Neural progenitor cell (in vitro differentiated cells): ENCODE data around the gene NCAPG2. TPM values are rescaled to one million over a fixed set of nuclear protein-coding genes. Genes with fewer than 3 reads are reported as not detected.

Experiments
- DNase-seq: peaks from one replicate; pipeline ENCODE4 v3.0.0-alpha.2; 2016; ENCODE audit warnings: low spot score
- H2AFZ ChIP-seq: fragments of 200-600 bp; sonication (generic); replicated peaks from 2 replicates; pipeline ENCODE4 v1.6.1; 2016; ENCODE audit warnings: antibody characterized with exemption
- H3F3A ChIP-seq: fragments of 200-600 bp; sonication (generic); 2 replicates; pipeline ENCODE4 v1.6.1; 2016; ENCODE audit warnings: antibody characterized with exemption, low read depth
- H3K27ac ChIP-seq: fragments of 200-600 bp; sonication (generic); 2 replicates; pipeline ENCODE4 v1.5.1; 2016; ENCODE audit warnings: mild to moderate bottlenecking
- H3K27me3 ChIP-seq: fragments of 200-600 bp; sonication (generic); 2 replicates; pipeline ENCODE4 v1.6.1; 2016; ENCODE audit warnings: mild to moderate bottlenecking, moderate library complexity
- H3K36me3 ChIP-seq: fragments of 200-600 bp; sonication (generic); 2 replicates; pipeline ENCODE4 v1.5.1; 2016
- H3K4me1 ChIP-seq: fragments of 200-600 bp; sonication (generic); 2 replicates; pipeline ENCODE4 v1.6.1; 2016; ENCODE audit warnings: mixed run types
- H3K4me2 ChIP-seq: fragments of 200-600 bp; sonication (generic); 2 replicates; pipeline ENCODE4 v1.6.1; 2016
- H3K4me3 ChIP-seq: fragments of 200-600 bp; sonication (generic); 2 replicates; pipeline ENCODE4 v1.5.1; 2016
- H3K79me2 ChIP-seq: fragments of 200-600 bp; sonication (generic); 2 replicates; pipeline ENCODE4 v1.6.1; 2016; ENCODE audit warnings: low read depth
- H3K9ac ChIP-seq: fragments of 200-600 bp; sonication (generic); 2 replicates; pipeline ENCODE4 v1.6.1; 2016
- H3K9me3 ChIP-seq: fragments of 200-600 bp; sonication (generic); 2 replicates; pipeline ENCODE4 v1.5.1; 2016; ENCODE audit warnings: low read depth
- H4K20me1 ChIP-seq: fragments of 200-600 bp; sonication (generic); 2 replicates; pipeline ENCODE4 v1.6.1; 2016; ENCODE audit warnings: low read depth
- H3K27ac Mint-ChIP-seq: 3 replicates; pipeline ENCODE4 v1.8.0; 2021; ENCODE audit warnings: mixed read lengths
- H3K27me3 Mint-ChIP-seq: 2 replicates; pipeline ENCODE4 v1.8.0; 2022; ENCODE audit warnings: low read depth, mild to moderate bottlenecking, inconsistent platforms, moderate library complexity, mixed read lengths; ENCODE audit not compliant: insufficient read depth
- H3K36me3 Mint-ChIP-seq: 3 replicates; pipeline ENCODE4 v1.8.0; 2021; ENCODE audit warnings: mixed read lengths
- H3K4me1 Mint-ChIP-seq: 3 replicates; pipeline ENCODE4 v1.8.0; 2021; ENCODE audit warnings: mixed read lengths
- H3K4me3 Mint-ChIP-seq: 3 replicates; pipeline ENCODE4 v1.8.0; 2021; ENCODE audit warnings: mild to moderate bottlenecking, moderate library complexity, mixed read lengths
- H3K9me3 Mint-ChIP-seq: 3 replicates; pipeline ENCODE4 v1.8.0; 2020; ENCODE audit warnings: mixed read lengths
- CTCF ChIP-seq: fragments of 200-600 bp; sonication (generic); IDR thresholded peaks from 2 replicates; pipeline ENCODE4 v1.5.1; 2017; ENCODE audit warnings: antibody characterized with exemption, mild to moderate bottlenecking
- EZH2 ChIP-seq: fragments of 200-600 bp; sonication (generic); IDR thresholded peaks from 2 replicates; pipeline ENCODE4 v1.6.1; 2017; ENCODE audit warnings: antibody characterized with exemption, mild to moderate bottlenecking, moderate library complexity
- EZH2phosphoT487 ChIP-seq: fragments of 200-600 bp; sonication (generic); IDR thresholded peaks from 2 replicates; pipeline ENCODE4 v1.6.1; 2017; ENCODE audit warnings: antibody characterized with exemption
- total RNA-seq: library from RNA; depleted of rRNA; stranded (reverse); fragments of >200 nt; gene quantifications from 2 replicates; pipeline ENCODE4 v1.2.3, GENCODE V29; 2015; ENCODE audit warnings: low replicate concordance

NCAPG2 gene
- total RNA-seq, 1 donor from 2014 or later, result 89.6 TPM

- no peak overlapping the region for H3K27ac ChIP-seq
- no peaks in the 10 kb centered on the region for H3K9me3 ChIP-seq
Measured at GRCh38 chr7:158689488-158689887, 15.1 kb downstream of the NCAPG2 start.

GRCh38 chr7:158687406-158687805 is 17.2 kb downstream of the NCAPG2 start:
- Histone ChIP-seq H4K20me1 (no peaks in the 10 kb centered on the region), H3K4me2 (no peak overlapping the region), H3K27me3 (no peaks in the 10 kb centered on the region), H3K79me2 (peaks cover 4% of the 10 kb centered on the region), H2AFZ (no peak overlapping the region), H3K4me1 (no peaks in the 10 kb centered on the region), H3K4me3 (no peak overlapping the region), H3K9me3 (no peaks in the 10 kb centered on the region), H3F3A (no peaks in the 10 kb centered on the region), H3K9ac (no peak overlapping the region), H3K27ac (no peak overlapping the region), H3K36me3 (no peaks in the 10 kb centered on the region)
- no peak for DNase-seq
- TF ChIP-seq EZH2phosphoT487 (no peak), EZH2 (no peak), CTCF (no peak)
- H3K4me1 Mint-ChIP-seq, result no peaks in the 10 kb centered on the region
- H3K27me3 Mint-ChIP-seq, result no peaks in the 10 kb centered on the region
- H3K9me3 Mint-ChIP-seq, result no peaks in the 10 kb centered on the region
- H3K4me3 Mint-ChIP-seq, result no peak overlapping the region
- H3K27ac Mint-ChIP-seq, result no peak overlapping the region
- peaks cover 25% of the 10 kb centered on the region for H3K36me3 Mint-ChIP-seq

More at GRCh38 chr7:158689488-158689887, 15.1 kb downstream of the NCAPG2 start:
- H3K4me1 Mint-ChIP-seq, result no peaks in the 10 kb centered on the region
- no peaks in the 10 kb centered on the region for H3K27me3 Mint-ChIP-seq
- H3K9ac ChIP-seq, result no peak overlapping the region
- H2AFZ ChIP-seq, result no peak overlapping the region
- H3K9me3 Mint-ChIP-seq, result no peaks in the 10 kb centered on the region
- TF ChIP-seq EZH2phosphoT487 (no peak), CTCF (no peak), EZH2 (no peak)
- H3K4me1 ChIP-seq, result no peaks in the 10 kb centered on the region
- peaks cover 25% of the 10 kb centered on the region for H3K36me3 Mint-ChIP-seq
- no peak overlapping the region for H3K27ac Mint-ChIP-seq
- H3K4me2 ChIP-seq, result no peak overlapping the region
- no peaks in the 10 kb centered on the region for H3F3A ChIP-seq
- no peak overlapping the region for H3K4me3 Mint-ChIP-seq
- H3K79me2 ChIP-seq, result peaks cover 20% of the 10 kb centered on the region
- H4K20me1 ChIP-seq, result no peaks in the 10 kb centered on the region
- no peaks in the 10 kb centered on the region for H3K27me3 ChIP-seq
- H3K36me3 ChIP-seq, result no peaks in the 10 kb centered on the region
- no peak for DNase-seq
- H3K4me3 ChIP-seq, result no peak overlapping the region

GRCh38 chr7:158685693-158686092 is 18.9 kb downstream of the NCAPG2 start:
- H3K79me2 ChIP-seq, result no peaks in the 10 kb centered on the region
- no peak overlapping the region for H3K27ac ChIP-seq
- Mint-ChIP-seq H3K4me1 (no peaks in the 10 kb centered on the region), H3K4me3 (no peak overlapping the region), H3K27ac (no peak overlapping the region), H3K36me3 (peaks cover 21% of the 10 kb centered on the region), H3K9me3 (no peaks in the 10 kb centered on the region), H3K27me3 (no peaks in the 10 kb centered on the region)
- no peak for DNase-seq
- peaks cover 5% of the 10 kb centered on the region for H3K36me3 ChIP-seq
- no peak overlapping the region for H3K4me2 ChIP-seq
- H3K9ac ChIP-seq, result no peak overlapping the region
- TF ChIP-seq EZH2 (no peak), CTCF (no peak), EZH2phosphoT487 (no peak)
- H3K9me3 ChIP-seq, result no peaks in the 10 kb centered on the region
- H3K4me1 ChIP-seq, result no peaks in the 10 kb centered on the region
- H3K4me3 ChIP-seq, result no peak overlapping the region
- H3F3A ChIP-seq, result no peaks in the 10 kb centered on the region
- no peaks in the 10 kb centered on the region for H3K27me3 ChIP-seq
- H4K20me1 ChIP-seq, result no peaks in the 10 kb centered on the region
- H2AFZ ChIP-seq, result no peak overlapping the region
